ENCODE data around the gene STAC.

Gene STAC

DNA sequence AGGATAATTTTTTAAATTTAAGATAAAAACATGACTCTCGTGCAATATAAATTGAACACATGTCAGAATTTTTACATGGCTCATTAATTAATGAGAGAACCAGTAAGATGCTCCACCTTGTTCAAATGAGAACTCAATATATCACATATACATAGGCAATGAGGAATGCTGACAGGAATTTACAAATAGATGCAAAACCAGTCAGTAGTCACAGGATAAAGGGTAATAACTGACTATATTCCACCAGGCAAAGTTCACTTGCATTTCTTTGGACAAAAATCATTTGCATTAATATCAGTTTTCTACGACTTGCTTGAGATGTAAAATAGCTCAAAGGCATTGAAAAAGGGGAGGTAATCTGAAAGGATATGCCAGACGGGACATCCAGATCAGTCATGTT, 139.4 kb downstream of the STAC start:
- TF ChIP-seq, protein P1, sequence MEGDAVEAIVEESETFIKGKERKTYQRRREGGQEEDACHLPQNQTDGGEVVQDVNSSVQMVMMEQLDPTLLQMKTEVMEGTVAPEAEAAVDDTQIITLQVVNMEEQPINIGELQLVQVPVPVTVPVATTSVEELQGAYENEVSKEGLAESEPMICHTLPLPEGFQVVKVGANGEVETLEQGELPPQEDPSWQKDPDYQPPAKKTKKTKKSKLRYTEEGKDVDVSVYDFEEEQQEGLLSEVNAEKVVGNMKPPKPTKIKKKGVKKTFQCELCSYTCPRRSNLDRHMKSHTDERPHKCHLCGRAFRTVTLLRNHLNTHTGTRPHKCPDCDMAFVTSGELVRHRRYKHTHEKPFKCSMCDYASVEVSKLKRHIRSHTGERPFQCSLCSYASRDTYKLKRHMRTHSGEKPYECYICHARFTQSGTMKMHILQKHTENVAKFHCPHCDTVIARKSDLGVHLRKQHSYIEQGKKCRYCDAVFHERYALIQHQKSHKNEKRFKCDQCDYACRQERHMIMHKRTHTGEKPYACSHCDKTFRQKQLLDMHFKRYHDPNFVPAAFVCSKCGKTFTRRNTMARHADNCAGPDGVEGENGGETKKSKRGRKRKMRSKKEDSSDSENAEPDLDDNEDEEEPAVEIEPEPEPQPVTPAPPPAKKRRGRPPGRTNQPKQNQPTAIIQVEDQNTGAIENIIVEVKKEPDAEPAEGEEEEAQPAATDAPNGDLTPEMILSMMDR (IDR thresholded peaks at IDR 0.05; ENCODE audit: low read depth, low read length) = no peak

DNA sequence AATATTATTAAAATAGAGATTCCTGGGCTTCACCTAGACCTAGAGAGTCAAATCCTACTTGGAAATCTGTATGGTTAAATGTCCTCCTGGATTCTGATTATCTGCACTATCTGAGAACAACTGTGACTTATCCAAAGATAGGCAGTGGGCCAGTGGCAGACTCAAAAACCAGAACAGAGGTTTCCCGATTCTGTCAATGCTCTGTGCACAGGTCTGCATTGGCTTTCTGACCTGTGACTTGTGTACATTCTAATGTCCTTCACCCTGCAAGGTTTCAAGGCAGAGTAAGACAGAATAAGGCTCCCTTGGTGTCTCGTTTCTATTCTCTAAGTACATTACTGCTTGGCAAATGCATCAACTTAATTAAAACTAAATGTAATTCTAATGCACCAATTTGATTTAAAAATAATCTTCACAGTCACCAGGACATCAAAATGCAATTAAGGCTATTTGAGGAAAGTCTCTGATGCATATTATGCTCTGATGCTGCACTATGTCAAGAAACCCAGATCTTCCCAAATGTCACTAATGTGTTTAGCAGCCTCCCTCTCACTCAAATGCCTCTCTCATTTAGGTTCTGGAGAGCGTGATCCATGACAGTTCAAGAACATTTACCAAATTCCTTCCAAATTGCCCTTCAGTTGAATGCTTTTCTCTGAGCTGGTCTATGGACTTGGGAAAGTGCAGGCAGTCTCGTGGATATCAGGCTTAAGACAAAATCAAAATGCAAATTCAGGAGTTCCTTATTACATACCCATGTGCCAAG, 140.1 kb downstream of the STAC start:
- TF ChIP-seq, protein P1 (IDR thresholded peaks at IDR 0.05; ENCODE audit: low read depth, low read length) = no peak
- no peak for DNase-seq (ENCODE audit: extremely low read depth, low read depth)

More for the DNA sequence above, 139.4 kb downstream of the STAC start:
- no peak for DNase-seq (ENCODE audit: extremely low read depth, low read depth)

DNA sequence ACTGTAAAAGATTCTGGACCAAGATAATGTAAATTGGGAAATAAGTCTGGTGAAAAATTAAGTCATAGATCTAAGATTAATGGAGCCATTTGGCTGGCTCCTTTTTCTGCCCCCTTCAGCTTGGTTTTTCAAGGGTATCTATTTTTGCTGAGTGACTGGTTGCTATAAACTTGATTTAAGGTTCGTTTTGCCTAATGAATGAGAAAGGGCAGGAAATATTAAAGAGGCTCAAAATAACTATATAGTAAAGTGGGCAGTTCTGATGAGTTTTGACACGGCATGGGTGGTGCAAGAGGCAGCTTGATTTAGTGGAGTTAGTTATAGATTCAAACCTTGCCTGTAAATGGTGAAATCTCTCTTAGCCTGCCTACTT, 140.7 kb downstream of the STAC start:
- DNase-seq (ENCODE audit: extremely low read depth, low read depth) = no peak
- TF ChIP-seq, protein P1 (IDR thresholded peaks at IDR 0.05; ENCODE audit: low read depth, low read length) = no peak

DNA sequence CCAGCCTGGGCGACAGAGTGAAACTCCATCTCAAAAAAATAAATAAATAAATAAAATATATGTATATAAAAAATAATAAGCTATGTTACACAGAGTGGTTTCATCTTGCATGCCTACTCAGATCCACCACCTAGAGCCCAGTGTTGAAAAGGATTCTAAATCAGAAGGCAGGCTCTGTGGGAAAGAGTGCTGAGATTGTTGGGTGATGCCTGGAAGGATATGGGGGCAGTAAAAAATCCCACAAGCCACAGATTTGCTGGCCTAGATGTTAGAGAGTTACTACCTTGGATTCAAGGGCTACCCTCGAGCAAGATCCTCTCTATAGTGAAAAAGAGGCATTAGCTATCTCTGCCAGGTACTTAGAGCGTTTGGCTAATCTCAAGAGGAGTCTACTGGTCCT, 144.3 kb downstream of the STAC start:
- TF ChIP-seq, protein P1 (IDR thresholded peaks at IDR 0.05; ENCODE audit: low read depth, low read length) = no peak
- no peak for DNase-seq (ENCODE audit: extremely low read depth, low read depth)

DNA sequence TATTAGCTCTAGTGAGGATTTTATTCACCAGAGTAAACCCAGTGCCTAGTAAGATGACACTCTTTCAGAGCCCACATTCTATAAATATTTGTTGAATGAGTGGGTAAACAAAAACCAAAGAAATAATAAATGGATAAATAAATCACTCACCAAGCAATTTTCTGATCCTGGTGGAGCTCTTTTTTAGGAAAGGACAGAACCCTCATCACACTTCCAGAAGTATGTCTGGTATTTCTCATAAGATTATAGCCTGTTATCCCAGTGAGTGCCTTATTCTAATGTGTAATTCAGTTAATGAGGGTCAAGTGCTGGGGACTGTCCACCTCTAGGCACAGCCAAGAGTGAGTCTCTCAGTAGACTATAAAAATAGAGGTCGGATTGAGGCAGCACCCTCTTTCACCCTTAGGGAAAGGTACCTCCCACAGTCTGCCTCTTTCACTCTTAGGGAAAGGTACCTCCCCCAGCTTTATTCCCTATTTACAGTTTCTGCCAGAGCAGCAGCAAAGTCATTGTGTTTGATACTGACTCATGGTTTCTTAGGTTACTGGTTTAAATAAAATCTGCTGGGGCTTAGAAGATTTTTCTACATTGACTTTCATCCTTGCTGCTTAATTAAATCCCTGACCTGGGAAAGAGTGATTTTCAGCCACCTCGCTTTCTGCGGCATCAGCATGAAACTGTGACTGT, 145.0 kb downstream of the STAC start:
- TF ChIP-seq, protein P1 (IDR thresholded peaks at IDR 0.05; ENCODE audit: low read depth, low read length) = no peak
- peak; percentile 49 for DNase-seq (ENCODE audit: extremely low read depth, low read depth)

DNA sequence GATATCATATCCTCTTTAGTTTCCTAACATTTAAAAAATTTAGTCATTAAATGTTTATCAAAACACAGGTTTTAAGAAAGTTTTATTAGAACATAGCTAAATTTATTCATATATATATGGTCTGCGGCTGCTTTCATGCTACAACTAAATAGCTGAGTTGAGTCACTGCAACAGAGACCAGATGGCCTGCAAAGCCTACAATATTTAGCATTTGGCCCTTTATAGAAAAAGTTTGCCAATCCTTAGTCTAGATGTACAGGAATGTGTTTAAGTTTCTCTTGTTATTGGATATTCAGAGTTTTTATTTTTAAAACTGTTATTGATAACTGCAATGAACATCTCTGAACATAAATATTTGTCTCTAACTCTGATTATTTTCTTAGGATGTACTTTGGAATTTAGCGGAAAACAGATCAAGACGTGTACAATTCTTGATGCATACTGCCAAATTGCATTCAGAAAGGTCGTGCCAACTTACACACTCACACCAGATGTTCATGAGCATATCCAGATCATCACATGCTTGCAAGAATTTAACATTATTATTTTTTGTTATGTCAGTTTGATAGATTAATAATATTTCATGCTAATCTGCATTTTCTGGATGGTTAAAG, 157.9 kb downstream of the STAC start:
- TF ChIP-seq, protein P1 (IDR thresholded peaks at IDR 0.05; ENCODE audit: low read depth, low read length) = no peak
- DNase-seq (ENCODE audit: extremely low read depth, low read depth) = no peak
